Stimulated activated CD4-positive, alpha-beta T cell treated with anti-CD3 and anti-CD28 coated beads, Interleukin-1b, Interleukin-23, amount 100 ng/mL, for 24 hours (primary cell): ENCODE data around the gene PHOX2A.
"Not testable (repeated sequence)": the region's sequence is repeated elsewhere in the genome, so short reads cannot be mapped to it uniquely, and the experiment has no call there.

Experiments
- DNase-seq, 4 experiments: peaks; one replicate each; pipeline ENCODE4 v3.0.0-alpha.2; 2020; ENCODE audit warnings: low read depth in 4 of 4, low spot score in 1 of 4

The PHOX2A gene

DNA sequence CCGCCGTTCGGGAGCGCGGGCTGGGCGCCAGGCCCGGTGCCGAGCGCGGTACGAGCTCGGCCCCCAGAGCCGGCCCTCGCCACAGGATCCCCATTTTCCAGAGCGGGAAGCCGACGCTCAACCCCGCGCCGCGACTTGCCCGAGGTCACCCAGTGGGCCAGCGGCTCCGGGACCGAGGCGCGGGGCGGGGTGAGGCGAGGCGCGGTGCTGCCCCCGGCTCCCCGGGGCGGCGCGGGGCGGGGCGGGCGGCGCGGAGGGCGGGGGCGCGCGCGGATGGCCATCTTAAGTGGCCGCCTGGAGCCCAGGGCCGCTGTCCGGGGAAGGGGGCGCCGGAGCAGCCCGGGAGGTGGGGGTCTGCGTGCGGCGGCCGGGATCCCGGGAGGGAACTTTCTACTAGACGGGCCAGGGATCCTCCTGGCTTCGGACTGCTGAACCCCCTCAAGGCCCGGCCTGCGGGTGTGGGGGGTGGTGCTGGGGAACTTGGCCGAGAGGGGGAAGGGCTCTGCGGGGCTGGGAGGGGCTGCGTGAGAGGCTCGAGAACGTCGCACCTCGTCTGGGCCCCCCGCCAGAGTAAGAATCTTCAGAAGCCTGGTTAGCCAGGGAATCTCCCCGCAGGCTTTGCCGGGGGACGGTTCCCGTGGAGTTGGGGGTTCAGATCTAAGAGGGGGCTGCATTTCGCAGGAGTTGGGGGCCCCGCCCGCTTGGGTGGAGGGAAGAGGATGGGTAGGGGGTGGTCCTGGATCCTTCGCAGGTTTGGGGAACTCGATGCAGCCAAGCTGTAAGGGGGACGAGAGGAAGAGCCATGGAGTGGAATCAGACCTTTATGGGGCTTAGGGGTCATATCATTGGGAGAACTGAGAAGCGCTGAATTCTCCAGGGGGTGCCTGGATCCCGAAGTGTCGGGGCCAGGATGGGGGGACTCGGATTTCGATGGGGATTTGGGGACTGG, 20.1 kb downstream of the PHOX2A start:
- peak in 3 of 4 experiments; percentile 28 to 52 (median 38) for DNase-seq

GRCh38 chr11:72222907-72223614, 20.9 kb downstream of the PHOX2A start:
- peak; percentile 74 to 95 (median 86) for DNase-seq

DNA sequence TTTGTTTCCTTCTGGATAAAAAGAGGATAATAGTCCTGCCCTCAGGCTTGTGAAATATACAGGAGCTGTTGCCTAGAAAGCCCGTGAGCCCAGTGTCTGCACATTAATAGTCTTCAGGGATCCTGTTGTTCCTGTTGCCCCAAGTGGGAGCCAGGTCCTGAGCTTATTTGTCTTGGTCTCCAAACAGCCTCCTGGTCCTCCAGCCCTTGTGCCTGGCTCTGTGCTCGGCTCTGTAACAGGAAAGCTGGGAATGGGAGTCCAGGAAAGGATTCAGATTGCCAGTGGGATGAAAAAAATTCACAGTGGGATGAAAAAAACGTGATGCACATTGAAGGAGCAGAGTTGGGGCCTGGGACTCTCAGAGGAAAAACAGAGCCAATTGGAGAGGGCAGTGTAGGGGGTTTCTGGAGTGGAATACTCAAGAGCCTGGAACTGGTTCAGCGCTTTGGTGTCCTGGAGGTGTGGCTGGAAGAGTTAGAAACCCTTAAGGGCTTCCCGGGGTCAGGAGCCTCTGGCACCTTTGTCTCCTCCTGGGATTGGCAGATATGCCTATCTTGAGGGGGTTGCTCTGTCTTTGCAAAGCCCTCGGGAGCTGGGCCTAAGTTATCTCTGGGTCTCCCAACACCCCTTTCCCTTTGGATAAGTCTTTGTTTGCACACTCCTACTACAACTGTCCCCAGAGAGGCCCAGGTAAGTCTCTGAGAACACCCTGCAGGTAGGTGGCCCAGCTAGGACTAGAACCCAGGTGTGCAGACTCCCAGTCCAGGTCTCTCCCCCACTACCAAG, 21.7 kb downstream of the PHOX2A start:
- DNase-seq = no peak

DNA sequence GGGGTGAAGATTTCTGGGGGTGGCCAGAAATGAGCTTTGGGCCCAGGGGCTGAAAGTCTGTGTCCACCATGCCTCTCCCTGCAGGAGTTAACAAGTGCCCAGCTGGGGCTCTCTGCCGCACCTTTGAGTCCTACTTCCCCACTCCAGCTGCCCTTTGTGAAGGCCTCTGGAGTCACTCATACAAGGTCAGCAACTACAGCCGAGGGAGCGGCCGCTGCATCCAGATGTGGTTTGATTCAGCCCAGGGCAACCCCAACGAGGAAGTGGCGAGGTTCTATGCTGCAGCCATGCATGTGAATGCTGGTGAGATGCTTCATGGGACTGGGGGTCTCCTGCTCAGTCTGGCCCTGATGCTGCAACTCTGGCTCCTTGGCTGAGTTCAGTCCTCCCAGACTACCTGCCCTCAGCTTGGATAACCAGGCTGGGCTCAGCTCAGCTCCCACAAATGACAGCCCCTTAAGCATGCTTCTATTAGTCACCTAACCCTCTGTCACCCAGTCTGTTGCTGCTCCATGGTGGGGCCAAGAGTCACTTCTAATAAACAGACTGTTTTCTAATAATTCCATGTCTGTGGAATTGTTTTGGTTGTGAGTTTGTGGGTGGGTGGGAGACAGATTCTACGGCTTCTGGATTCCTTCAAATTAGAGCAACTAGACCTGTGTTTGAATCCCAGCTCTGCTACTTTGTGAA, 22.4 kb downstream of the PHOX2A start:
- DNase-seq = no peak

DNA sequence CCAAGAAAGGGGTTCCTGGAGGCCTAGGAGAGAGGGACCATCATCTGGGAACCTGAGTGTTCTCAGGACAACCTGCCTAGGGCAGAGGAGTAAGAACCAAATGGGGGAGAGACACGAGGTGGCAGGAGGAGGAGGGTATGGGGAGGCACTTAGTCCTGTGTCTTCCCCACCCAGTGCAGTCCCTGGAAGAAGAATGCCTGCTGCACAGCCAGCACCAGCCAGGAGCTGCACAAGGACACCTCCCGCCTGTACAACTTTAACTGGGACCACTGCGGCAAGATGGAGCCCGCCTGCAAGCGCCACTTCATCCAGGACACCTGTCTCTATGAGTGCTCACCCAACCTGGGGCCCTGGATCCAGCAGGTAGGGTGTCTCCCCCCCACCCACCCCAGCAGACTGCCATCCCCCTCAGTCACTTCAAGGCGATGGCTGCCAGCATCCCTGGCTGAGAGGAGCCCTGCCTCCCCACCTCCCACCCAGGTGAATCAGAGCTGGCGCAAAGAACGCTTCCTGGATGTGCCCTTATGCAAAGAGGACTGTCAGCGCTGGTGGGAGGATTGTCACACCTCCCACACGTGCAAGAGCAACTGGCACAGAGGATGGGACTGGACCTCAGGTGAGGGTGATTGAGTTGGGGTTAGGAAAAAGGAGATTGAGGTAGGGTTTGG, 23.1 kb downstream of the PHOX2A start:
- no peak for DNase-seq

- DNase-seq = no peak
Observed at GRCh38 chr11:72218251-72218745, 25.7 kb downstream of the PHOX2A start.

GRCh38 chr11:72217841-72218240, 26.1 kb downstream of the PHOX2A start:
- DNase-seq = no peak

GRCh38 chr11:72216638-72217037, 27.3 kb downstream of the PHOX2A start, which contains the start of gene FOLR2:
TSS of gene FOLR2 (plus strand) at chr11:72216794. CDS start at chr11:72218585, 1,791 bp downstream.
- DNase-seq = no peak

GRCh38 chr11:72209101-72209500, 34.9 kb downstream of the PHOX2A start:
- no peak for DNase-seq

GRCh38 chr11:72208281-72208680, 35.7 kb downstream of the PHOX2A start:
- no peak for DNase-seq

DNA sequence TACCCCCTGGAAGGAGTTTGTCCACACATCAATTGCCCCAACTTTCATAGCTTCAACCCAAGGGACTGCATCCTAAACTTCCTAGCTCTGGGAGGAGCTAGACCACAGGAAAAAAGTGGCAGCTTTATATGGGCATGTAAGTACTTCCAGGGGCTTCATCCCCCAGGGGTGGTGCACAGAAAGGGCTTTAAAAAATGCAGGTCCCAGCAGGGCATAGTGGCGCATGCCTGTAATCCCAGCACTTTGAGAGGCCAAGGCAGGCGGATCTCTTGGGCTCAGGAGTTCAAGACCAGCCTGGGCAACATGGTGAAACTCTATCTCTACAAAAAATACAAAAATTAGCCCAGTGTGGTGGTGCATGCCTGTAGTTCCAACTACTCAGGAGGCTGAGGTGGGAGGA, 37.2 kb downstream of the PHOX2A start:
- DNase-seq = not testable (repeated sequence)

DNA sequence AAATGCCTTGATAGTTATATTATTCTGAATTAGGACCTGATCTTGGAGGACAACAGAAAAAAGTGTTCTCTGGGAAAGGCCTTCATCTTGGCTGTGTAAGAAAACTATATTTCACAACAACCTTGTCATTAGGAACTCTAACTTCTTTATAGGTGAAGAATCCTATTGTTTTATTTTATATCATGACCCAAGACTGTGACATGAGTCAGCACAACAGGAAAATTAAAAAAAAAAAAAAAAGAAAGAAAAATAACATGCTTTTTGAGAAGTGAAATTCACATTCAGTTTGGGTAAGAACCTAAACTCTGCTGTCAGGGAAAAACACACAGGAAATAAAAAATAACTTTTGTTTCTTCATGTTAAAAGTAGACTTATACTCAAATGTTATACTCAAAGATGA, 39.1 kb downstream of the PHOX2A start:
- DNase-seq = no peak

- no peak for DNase-seq
Observed at GRCh38 chr11:72203163-72203562, 40.8 kb downstream of the PHOX2A start.

DNA sequence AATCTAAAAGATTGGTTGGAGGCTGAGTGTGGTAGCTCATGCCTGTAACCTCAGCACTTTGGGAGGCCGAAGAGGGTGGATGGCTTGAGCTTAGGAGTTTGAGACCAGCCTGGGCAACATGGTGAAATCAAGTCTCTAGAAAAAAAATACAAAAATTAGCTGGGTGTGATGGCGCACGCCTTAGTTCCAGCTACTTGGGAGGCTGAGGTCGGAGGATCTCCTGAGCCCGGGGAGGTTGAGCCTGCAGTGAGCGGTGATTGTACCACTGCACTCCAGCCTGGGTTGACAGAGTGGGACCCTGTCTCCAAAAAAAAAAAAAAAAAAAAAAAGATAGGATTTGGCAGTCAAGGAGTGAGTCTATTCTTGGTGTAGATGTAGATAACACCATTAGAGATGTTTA, 41.4 kb downstream of the PHOX2A start:
- no peak for DNase-seq

DNA sequence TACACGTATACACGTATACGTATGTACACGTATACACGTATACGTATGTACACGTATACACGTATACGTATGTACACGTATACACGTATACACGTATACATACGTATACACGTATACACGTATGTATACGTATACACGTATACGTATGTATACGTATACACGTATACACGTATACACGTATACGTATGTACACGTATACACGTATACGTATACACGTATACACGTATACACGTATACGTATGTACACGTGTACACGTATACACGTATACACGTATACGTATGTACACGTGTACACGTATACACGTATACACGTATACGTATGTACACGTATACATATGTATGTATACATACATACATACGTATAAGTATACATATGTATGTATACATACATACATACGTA, 42.5 kb downstream of the PHOX2A start:
- DNase-seq = not testable (repeated sequence)

GRCh38 chr11:72195518-72196270, 48.3 kb downstream of the PHOX2A start:
- no peak for DNase-seq

GRCh38 chr11:72191961-72192381, 52.0 kb downstream of the PHOX2A start, which contains the start of gene FOLR1:
TSS of gene FOLR1 (plus strand) at chr11:72192140. CDS start at chr11:72192174, 34 bp downstream.
- DNase-seq = no peak

GRCh38 chr11:72190631-72191071, 53.3 kb downstream of the PHOX2A start:
- no peak for DNase-seq
